Nucleus accumbens (tissue), 56 donors: Measurements from ENCODE around the gene FLVCR1.
"Not testable (repeated sequence)": the region's sequence is repeated elsewhere in the genome, so short reads cannot be mapped to it uniquely, and the experiment has no call there.

Experiments used
- DNase-seq, 56 donors: peaks; one replicate each; lab custom pipeline; 2025; lab: John Stamatoyannopoulos, UW

FLVCR1 gene

GRCh38 chr1:212857992-212858460, at the start of gene FLVCR1:
Gene FLVCR1 (plus strand): TSS chr1:212858275. CDS start chr1:212858453, 178 bp downstream.
- DNase-seq = peak; percentile 38 to 98 (median 93)

GRCh38 chr1:212814537-212815334, 43.3 kb upstream of the FLVCR1 start:
- peak in 6 of 56 donors; percentile 0 to 42 (median 2) for DNase-seq

GRCh38 chr1:212816567-212817278, 41.4 kb upstream of the FLVCR1 start:
- DNase-seq = no peak

- DNase-seq = no peak
These were observed 38.3 kb upstream of the FLVCR1 start for GRCh38 chr1:212819726-212820125.

- no peak for DNase-seq
These were observed 37.1 kb upstream of the FLVCR1 start for GRCh38 chr1:212820969-212821368.

GRCh38 chr1:212822956-212823355, 35.1 kb upstream of the FLVCR1 start:
- no peak for DNase-seq

GRCh38 chr1:212824201-212824600, 33.9 kb upstream of the FLVCR1 start:
- no peak for DNase-seq

GRCh38 chr1:212825798-212826452, 32.1 kb upstream of the FLVCR1 start:
- no peak for DNase-seq

- no peak for DNase-seq
These were observed 30.8 kb upstream of the FLVCR1 start for GRCh38 chr1:212827171-212827776.

GRCh38 chr1:212827831-212828278, 30.2 kb upstream of the FLVCR1 start:
- no peak for DNase-seq

GRCh38 chr1:212828395-212828794, 29.7 kb upstream of the FLVCR1 start:
- DNase-seq = no peak

- DNase-seq = peak in 3 of 56 donors; percentile 2 to 5 (median 3)
These were observed 24.6 kb upstream of the FLVCR1 start for GRCh38 chr1:212833211-212834207.

GRCh38 chr1:212838145-212838544, 19.9 kb upstream of the FLVCR1 start:
- DNase-seq = no peak

- DNase-seq = not testable (repeated sequence)
These were observed 13.6 kb upstream of the FLVCR1 start for GRCh38 chr1:212844521-212844920.

GRCh38 chr1:212847549-212847948, 10.5 kb upstream of the FLVCR1 start, which contains the start of gene SPATA45:
Gene SPATA45 (minus strand): TSS chr1:212847649. CDS start chr1:212836149, 11,500 bp downstream.
- no peak for DNase-seq

GRCh38 chr1:212852105-212852688, 5.9 kb upstream of the FLVCR1 start:
- no peak for DNase-seq

- no peak for DNase-seq
These were observed 4.4 kb upstream of the FLVCR1 start for GRCh38 chr1:212853658-212854057.

GRCh38 chr1:212856755-212857154, 1.3 kb upstream of the FLVCR1 start:
- no peak for DNase-seq
